HG03159 (cell line): Measurements from ENCODE around the gene SLC35E2B.
"Not testable (repeated sequence)": the region's sequence is repeated elsewhere in the genome, so short reads cannot be mapped to it uniquely, and the experiment has no call there.

Source experiments
- ATAC-seq: cut with Tn5 transposase; IDR thresholded peaks from one replicate; pipeline ENCODE4 v1.9.1; 2021; ENCODE audit warnings: mild to moderate bottlenecking, moderate library complexity; ENCODE audit not compliant: unreplicated experiment

Gene SLC35E2B

GRCh38 chr1:1647567-1648241 lies 44.9 kb downstream of the SLC35E2B start:
- ATAC-seq, result not testable (repeated sequence)

GRCh38 chr1:1646326-1646725 lies 46.3 kb downstream of the SLC35E2B start:
- not testable (repeated sequence) for ATAC-seq

GRCh38 chr1:1640711-1641461 lies 51.7 kb downstream of the SLC35E2B start:
- not testable (repeated sequence) for ATAC-seq

- ATAC-seq, result not testable (repeated sequence)
Observed at GRCh38 chr1:1640081-1640480, 52.5 kb downstream of the SLC35E2B start.

GRCh38 chr1:1639368-1639767 lies 53.2 kb downstream of the SLC35E2B start:
- ATAC-seq, result not testable (repeated sequence)

GRCh38 chr1:1638528-1638927 lies 54.1 kb downstream of the SLC35E2B start:
- not testable (repeated sequence) for ATAC-seq

GRCh38 chr1:1637479-1637875 lies 55.1 kb downstream of the SLC35E2B start:
- not testable (repeated sequence) for ATAC-seq

GRCh38 chr1:1636621-1637478 lies 55.7 kb downstream of the SLC35E2B start:
- not testable (repeated sequence) for ATAC-seq

GRCh38 chr1:1634613-1635012 lies 58.0 kb downstream of the SLC35E2B start:
- not testable (repeated sequence) for ATAC-seq

GRCh38 chr1:1633409-1633808 lies 59.2 kb downstream of the SLC35E2B start:
- not testable (repeated sequence) for ATAC-seq

GRCh38 chr1:1631782-1632420 lies 60.7 kb downstream of the SLC35E2B start, which contains the start of gene MMP23B:
MMP23B (plus strand) TSS chr1:1632173; CDS start chr1:1632219, 46 bp downstream.
- ATAC-seq, result no peak

GRCh38 chr1:1630965-1631781 lies 61.4 kb downstream of the SLC35E2B start:
- no peak for ATAC-seq

- ATAC-seq, result peak; percentile 67
Observed at GRCh38 chr1:1630191-1630964, 62.2 kb downstream of the SLC35E2B start.

GRCh38 chr1:1629430-1630190 lies 63.0 kb downstream of the SLC35E2B start:
- ATAC-seq, result no peak

GRCh38 chr1:1628754-1629429 lies 63.7 kb downstream of the SLC35E2B start:
- no peak for ATAC-seq

- no peak for ATAC-seq
Observed at GRCh38 chr1:1627829-1628753, 64.5 kb downstream of the SLC35E2B start.
